ENCODE results near the gene OBSCN.
"Not testable (repeated sequence)": the region's sequence is repeated elsewhere in the genome, so short reads cannot be mapped to it uniquely, and the experiment has no call there.

Gene OBSCN

DNA sequence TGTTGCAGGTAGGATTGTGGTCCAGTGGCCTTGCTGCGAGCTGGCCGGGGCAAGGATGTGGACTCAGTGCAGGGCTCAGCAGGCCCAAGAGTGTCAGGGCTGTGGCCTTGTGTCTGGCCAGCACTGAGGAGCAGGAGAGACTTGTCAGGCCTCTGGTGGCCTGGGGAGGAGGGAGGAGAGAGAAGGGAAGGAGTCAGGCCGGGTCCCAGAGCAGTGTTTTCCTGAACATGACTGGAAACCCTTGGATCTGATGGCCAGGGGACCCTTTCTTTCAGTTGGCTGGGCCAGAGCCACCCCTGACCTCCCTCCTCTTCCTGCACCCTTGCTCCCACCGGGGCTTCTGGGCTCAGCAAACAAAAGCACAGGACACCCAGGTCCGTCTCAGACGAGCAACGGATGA is 37.2 kb upstream of the OBSCN start:
- DNase-seq (ENCODE audit: low read depth, low spot score): no peak

DNA sequence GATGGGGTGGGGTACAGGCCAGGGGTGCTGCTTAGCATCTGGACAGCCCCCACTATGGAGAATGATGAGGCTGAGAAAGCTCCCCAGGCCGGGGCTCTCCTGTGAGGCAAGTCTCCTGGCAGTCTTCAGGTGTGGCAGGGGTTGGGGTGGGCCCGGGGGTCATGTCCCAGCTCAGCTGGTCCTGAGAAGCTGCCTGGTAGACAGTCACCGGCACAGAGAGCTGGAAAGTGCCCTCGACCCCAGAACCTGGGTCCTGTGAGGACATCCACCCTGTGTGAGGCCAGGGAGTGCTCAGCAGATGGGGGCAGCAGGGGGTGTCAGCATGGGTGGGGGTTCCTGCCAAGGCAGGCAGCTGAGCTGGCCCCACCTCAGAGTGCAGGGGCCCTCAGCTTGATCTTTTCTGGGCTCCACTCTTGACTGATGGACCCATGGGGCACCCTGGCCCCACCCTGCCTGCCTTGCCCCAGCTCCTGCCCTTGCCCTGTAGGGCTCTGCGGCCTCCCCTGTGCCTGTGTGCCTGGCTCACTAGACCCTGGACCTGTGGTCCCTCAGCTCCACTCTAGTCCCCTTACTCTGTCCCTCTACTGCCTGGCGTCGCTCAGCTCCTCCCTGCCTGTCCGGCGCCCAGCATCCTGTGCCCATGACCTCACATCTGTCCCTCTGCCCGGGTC is 36.5 kb upstream of the OBSCN start:
- DNase-seq (ENCODE audit: low read depth, low spot score): no peak

DNA sequence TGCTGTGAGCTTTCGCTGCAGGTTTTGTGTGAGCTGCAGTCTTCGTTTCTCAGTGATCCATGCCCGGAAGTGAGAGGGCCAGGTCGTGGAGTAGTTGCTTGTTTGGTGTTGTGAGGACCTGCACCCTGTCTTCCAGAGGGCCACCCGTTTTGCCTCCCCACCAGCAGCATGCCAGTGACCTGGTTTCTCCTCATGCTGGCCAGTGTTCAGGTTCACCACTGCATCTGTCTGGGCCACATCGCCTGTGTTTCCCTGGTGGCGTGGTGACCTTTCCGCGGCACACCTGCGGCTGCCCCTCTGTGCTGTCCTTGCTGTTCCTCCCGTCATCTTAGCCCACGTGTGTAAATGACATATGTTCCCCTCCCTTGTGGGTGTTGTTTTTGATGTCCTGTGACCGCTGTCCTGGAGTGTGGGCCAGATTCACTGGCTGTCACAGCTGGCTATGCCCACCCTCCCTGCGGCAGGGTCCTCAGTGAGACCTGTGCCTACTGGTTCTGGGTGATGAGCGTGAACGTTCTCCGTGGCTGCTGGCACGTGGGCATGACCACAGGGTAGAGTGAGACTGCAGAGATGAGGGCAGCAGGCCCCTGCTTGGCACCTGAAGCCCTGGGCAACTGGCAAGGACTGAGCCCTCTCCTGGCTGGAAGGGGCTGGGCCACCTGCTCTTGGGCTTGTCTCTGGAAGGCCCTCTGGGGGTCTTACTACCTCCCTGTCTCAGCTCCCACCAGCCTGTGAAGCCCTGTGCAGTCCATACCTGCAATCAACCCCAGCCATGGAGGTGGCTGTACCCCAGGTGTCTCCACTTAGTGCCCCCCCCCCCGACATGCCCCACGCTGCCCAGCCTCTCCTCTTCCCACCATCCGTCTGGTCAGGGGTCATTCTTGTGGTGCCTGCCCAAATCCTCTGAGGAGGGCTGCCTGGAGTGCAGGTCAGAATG is 35.0 kb upstream of the OBSCN start:
- no peak for DNase-seq (ENCODE audit: low read depth, low spot score)

DNA sequence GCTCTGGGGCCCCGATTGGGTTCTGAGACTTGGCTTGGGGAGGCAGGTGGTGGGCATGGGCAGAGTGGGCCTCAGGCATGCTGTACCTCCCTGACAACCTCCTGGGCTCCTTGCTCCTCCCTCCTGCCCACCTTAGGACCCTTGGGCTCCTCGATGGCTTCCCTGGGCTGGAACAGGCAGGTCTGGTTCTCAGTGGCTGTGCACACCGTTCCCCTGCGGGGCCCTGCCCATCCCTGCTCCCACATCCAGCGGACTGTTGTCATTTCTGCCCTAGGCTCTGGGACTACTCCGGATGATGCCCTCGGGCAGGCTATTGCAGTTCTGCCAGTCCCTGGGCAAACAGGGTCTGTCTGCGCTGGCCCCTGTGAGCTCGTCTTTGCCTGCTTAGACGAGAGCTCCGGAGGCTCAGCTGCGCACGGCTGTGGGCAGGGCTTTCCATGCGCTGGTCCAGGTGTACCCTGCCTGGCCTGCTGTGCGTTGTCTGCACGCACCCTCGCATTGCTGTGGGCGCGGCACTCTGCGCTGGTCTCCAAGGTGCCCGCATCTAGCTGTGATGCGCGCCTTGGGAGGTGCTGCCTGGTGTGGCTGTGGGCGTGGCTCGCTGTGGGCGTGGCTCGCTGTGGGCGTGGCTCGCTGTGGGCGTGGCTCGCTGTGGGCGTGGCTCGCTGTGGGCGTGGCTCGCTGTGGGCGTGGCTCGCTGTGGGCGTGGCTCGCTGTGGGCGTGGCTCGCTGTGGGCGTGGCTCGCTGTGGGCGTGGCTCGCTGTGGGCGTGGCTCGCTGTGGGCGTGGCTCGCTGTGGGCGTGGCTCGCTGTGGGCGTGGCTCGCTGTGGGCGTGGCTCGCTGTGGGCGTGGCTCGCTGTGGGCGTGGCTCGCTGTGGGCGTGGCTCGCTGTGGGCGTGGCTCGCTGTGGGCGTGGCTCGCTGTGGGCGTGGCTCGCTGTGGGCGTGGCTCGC is 34.0 kb upstream of the OBSCN start:
- not testable (repeated sequence) for DNase-seq (ENCODE audit: low read depth, low spot score)

DNA sequence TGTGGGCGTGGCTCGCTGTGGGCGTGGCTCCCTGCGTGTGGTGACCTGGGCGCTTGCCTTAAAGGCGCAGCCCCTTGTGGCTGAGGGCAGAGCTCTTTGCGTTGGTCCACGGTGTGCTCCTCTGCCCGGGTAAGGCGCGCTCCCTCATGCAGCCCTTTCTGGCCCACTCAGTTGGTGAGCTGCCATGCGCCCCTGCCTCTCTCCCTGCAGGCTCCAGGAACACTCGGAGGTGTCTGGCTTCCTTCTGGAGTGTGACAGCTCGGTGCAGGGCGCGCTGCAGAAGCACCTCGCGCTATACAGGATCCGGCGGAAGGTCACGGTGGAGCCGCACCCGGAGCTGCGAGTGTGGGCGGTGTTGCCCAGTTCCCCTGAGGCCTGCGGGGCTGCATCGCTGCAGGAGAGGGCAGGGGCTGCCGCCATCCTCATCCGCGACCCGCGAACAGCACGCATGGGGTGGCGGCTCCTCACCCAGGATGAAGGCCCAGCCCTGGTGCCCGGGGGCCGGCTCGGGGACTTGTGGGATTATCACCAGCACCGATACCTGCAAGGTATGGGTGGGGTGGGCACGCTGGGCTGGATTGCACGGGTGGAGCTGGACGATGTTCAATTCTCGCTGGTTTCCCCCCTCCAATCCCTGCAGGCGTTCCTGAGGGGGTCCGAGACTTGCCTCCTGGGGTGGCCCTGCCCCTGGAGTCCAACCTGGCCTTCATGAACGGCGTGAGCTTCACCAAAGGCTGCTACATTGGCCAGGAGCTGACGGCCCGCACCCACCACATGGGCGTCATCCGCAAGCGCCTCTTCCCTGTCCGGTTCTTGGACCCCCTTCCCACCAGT is 33.1 kb upstream of the OBSCN start:
- no peak for DNase-seq (ENCODE audit: low read depth, low spot score)

DNA sequence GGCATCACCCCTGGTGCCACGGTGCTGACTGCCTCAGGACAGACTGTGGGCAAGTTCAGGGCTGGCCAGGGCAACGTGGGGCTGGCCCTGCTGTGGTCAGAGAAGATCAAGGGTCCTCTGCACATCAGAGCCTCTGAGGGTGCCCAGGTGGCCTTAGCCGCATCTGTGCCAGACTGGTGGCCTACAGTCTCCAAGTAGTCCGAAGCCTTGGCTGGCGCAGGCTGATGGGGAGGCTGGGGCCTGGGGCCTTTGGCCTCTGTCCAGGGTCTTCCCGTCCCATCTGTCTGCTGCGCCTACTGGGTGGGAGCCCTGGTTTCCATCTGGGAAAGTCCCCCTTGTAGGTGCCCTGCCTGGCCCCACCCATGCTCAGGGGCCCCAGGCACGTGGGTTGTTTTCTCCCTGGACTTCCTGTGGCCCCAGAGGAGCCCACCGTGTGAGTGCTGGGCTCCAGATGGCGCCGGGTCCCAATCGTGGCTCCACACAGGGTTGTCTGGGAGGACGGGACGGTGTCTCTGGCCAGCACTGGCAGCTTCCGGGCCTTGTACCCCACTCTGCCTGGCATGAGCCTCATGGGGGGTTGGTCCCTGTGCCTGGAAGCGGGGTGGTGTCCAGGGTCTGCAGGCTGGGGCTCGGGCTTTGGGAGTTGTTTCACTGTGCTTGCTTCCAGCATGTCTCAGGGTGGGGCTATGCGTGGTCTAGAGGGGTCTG is 32.4 kb upstream of the OBSCN start:
- DNase-seq (ENCODE audit: low read depth, low spot score): no peak

DNA sequence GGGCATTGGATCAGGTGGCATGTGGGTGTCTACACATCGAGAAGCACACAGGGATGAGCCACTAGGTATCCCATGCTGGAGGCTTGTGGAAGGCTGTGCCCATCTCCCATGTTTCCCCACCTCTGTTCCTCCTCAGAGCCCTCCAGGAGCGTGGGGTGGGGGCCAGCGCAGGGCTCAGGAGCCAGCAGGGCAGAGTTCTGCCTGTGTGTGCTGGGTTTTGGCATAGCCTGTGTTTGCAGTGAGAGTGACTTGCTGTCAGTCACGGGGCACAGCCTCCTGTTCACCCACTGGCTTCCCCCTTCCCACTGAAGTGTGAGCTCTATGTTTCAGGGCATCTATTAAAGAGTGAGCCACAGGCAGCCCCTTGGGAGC is 31.8 kb upstream of the OBSCN start:
- no peak for DNase-seq (ENCODE audit: low read depth, low spot score)

DNA sequence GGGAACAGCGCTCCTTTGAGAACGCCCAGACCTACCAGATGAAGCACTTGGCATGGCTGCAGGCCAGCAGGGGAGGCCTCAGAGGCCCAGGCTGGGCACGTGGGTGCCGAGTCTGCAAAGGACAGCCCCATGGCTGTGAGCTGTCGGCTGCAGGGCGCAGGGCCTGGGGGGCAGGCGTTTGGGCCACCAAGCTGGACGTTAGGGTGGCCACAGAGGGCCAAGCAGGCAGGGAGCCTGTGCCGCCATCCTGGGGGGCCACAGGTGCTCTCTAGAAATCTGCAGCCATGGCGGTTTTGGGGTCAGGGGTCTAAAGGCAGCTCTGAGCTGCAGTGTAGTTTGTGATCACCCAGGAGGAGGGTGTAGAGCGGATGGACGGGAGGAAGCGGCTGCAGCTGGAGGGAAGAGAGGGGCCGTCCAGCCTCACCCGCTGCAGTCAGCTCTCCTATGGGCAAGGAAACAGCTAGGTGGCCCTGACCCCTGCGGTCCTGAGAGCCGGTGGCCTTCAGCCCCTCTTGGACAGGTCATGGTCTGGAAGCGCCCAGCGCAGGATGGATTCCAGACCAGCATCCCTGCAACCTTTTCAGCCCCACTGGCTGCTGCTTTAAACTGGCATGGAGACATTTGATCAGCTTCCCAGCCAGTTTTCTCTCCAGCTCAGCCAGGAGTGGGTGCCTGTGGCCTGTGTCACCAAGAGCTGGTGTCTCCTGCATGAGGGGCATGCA is 31.2 kb upstream of the OBSCN start:
- DNase-seq (ENCODE audit: low read depth, low spot score): no peak

DNA sequence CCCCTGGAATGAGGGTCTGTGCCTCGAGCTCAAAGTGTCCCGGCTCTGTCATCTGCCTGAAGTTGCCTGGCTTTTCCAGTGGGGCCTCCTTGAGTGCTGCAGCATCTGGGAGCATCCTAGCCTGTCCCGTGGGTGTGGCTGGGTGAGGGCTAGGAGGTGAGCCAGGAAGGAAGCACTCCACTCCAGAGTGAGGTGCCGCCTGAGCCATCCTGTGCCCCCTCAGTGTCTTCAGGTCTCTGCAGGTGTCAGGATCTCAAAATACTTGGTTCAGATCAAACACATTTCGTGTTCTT is 30.7 kb upstream of the OBSCN start:
- no peak for DNase-seq (ENCODE audit: low read depth, low spot score)

DNA sequence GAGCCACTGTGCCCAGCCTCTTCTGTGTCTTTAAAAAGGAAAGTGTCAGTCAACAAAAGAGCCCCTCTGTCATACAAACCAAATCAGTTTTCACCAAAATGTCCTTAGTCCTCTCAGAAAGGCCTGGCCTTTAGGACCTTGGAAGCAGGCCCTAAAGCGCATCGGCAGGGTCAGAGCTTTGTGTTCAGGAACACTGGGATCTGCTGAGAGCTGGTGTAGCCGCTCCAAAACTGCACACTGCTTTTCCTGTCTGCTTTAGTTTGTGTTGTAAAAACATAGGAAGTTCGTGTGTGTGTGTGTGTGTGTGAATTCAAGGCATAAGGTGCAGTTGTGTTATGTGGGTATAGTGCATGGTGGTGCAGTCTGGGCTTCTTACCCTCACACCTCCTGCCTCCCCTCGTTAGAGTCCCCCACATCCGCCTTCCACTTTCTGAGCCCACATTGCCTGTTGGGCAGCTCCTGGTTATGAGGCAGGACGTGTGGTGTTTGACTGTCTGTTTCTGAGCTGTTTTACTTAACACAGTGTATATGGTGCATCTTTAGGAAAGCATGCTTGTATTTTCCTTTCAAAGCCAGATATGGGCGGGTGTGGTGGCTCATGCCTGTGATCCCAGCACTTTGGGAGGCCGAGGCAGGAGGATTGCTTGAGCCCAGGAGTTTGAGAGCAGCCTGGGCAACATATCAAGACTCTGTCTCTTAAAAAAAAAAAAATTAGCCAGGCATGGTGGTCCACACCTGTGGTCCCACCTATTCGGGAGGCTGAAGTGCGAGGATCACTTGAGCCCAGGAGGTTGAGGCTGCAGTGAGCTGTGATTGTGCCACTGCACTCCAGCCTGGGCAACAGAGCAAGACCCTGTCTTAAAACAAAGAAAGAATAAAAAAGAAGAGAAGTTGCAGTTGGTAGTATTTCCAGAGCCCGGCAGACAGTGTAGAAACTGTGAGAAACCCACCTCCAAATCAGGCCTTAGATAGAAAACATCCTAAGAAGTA is 29.8 kb upstream of the OBSCN start:
- DNase-seq (ENCODE audit: low read depth, low spot score): no peak

DNA sequence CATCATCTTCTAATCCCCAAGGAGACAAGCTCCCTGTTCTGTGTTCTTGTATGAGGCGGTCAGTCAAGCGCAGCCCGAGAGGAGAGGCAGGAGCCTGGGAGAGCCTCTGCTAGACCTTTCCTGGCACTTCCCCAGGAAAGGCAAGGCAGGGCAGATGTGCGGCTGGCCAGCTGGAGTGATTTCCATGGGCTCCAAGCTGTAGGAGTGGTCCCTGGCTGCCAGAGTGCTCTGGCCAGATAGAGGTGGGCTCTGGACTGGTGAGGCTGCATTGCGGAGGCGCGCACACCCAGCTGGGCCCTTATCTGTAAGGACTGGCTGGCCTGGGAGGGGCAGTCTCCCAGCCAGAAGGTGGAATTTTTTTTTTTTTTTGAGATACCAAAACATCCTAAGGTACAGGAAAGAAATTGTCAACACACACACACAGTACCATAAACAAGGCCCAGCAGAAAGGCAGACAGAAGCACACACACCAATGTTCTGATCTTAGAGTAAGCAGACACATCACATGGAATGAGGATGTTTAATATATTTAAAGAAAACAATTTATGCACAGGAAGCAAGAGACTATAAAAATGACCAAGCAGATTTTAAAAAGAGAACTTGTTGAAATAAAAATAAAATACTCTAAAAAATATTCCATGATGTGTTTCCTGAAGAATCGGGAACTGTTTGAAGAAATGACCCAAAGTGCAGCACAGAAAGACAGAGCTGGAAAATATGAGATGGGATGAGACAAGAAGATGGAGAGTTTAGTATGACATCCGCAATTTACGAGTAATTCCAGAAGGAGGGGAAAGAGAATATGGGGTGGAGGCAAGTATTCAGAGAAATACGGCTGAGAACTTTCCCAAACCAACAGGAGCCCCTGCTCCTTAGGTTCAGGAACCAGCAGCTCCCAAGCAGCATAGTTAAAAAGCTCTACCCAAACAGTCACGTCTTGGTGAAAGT is 28.8 kb upstream of the OBSCN start:
- no peak for DNase-seq (ENCODE audit: low read depth, low spot score)

DNA sequence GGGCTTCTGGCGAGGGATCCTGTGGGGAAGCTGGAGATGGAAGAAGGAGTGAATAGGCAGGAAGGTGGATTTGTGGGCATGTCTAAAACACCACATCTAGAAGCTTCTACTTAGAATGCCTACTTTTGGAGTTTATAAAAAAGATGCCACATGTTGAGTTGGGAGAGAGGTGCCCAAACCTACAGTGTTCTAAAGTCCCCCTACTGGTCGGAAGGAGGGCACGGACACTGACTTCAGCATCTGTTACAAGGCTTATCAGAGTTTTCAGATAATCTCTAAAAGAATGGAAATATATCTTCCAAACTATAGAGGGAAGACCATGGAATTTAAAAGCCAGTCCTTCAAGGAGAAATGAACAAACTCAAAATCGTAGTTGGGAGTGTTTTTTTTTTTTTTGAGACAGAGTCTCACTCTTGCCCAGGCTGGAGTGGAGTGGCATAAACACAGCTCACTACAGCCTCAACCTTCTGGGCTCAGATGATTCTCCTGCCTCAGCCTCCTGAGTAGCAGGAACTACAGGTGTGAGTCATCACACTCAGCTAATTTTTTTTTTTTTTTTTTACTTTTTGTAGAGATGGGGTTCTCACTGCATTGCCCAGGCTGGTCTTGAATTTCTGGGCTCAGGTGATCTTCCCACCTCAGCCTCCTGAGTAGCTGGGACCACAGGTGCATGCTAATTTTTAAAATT is 27.4 kb upstream of the OBSCN start:
- DNase-seq (ENCODE audit: low read depth, low spot score): no peak

DNA sequence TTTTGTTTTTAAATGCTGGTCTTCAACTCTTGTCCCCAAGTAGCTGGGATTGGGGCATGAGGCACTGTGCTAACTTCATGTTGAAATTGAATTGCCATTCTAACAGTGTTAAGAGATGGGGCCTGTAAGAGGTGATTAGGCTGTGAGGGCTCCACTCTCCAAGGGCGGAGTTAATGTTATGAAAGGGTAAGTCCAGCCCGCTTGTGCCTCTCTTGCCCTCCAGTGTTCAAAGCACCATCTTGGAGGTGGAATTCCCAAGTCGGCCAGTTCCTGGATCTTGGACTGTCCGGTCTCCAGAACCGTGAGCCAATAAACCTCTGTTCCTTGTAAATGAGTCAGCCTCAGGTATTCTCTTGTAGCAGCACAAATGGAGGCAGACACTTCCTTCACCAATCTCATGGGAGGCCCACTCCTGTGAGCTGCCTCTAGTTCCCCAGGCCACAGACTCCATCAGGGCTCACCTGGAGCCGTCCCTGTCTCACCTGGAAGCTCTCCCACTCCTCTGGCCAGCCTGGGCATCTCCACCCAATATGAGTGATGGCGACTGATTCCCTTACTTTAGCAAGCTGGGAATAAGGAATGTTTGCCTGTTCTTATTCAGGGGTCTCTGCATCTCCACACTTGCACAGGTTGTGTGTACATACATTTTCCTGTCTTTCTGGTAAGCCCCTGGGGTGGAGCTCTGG is 26.7 kb upstream of the OBSCN start:
- no peak for DNase-seq (ENCODE audit: low read depth, low spot score)

DNA sequence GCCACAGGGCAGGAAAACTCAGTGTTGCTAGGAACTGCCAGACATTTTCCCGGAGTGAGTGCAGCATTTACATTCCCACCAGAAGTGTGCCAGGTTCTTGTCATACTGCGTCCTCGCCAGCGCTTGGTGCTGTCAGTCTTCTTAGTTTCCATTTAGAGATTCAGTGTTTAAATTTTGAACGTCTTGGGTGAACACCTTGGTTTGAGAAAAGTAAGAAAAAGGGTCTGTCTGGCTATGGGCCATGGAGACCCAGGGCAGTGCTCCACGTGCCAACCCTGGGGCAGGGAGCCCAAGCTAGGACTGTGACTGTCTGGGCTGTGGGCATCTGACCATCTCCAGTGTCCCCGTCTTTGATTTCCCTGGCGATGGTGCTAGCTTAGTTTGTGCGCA is 26.2 kb upstream of the OBSCN start:
- DNase-seq (ENCODE audit: low read depth, low spot score): no peak

DNA sequence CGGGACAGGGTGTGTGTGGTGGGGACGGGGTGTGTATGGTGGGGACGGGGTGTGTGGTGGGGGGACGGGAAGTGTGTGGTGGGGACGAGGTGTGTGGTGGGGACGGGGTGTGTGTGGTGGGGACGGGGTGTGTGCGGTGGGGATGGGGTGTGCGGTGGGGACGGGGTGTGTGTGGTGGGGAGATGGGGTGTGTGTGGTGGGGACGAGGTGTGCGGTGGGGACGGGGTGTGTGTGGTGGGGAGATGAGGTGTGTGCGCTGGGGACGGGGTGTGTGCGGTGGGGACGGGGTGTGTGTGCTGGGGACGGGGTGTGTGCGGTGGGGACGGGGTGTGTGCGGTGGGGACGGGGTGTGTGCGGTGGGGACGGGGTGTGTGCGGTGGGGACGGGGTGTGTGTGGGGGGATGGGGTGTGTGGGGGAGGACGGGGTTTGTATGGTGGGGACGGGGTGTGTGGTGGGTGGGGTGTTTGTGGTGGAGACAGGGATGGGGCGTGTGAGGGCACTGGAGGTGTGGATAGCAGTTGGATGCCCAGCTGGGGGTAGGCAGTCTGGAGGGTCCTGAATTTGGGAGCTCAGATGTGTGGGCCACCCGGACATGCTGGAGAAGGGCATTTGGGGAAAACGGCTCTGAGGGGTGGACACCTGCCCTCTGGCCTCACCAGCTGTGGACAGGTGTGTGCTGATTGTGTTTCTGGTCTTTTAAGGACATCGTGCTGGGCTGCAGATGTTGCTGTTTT is 25.4 kb upstream of the OBSCN start:
- no peak for DNase-seq (ENCODE audit: low read depth, low spot score)

DNA sequence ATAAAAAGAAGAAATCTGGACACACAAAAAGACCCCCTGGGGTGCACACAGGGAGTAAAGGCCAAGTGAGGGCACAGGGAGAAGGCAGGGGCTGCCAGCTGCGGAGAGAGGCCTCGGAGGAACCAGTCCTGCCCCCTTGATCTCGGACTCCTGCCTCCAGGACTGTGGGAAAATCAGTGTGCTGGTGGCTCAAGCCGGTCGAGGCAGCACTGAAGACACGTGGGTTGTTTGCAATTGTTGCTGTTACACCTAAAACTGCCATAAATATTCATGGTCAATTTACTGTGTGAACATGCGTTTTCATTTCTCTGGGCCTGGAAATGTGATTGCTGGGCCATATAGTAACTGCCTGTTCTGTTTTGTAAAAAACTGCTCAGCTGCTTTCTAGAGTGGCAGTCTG is 23.7 kb upstream of the OBSCN start:
- DNase-seq (ENCODE audit: low read depth, low spot score): no peak

Data from iPS DF 19.7 (cell line).